ENCODE data around the gene BTBD16. TPM values are rescaled to one million over a fixed set of nuclear protein-coding genes. Genes with fewer than 3 reads are reported as not detected.

The BTBD16 gene
- polyA plus RNA-seq, 1 experiment, result not detected

GRCh38 chr10:122234416-122234815, 36.7 kb upstream of the BTBD16 start:
- POLR2A ChIA-PET, result no interaction called here
- H3K4me3 ChIP-seq (ENCODE audit: low read depth, low read length), result no peak overlapping the region

GRCh38 chr10:122236690-122237306, 34.3 kb upstream of the BTBD16 start:
- Histone ChIP-seq H3K27ac (ENCODE audit: low read depth, low read length) (no peak overlapping the region), H3K9me3 (ENCODE audit: control insufficient read depth, insufficient read depth, low read length) (no peaks in the 10 kb centered on the region; the same call in 1 of the 2 replicates), H3K4me3 (ENCODE audit: low read depth, low read length) (no peak overlapping the region), H3K27me3 (ENCODE audit: control insufficient read depth, insufficient read depth, low read length) (no peaks in the 10 kb centered on the region)
- DNase-seq (ENCODE audit: low read depth, low spot score), result no peak
- CTCF ChIA-PET, result no interaction called here
- TF ChIP-seq CTCF (IDR thresholded peaks at IDR 0.05; ENCODE audit: low read depth, low read length), result no peak
- POLR2A ChIA-PET, result no interaction called here

More at GRCh38 chr10:122234416-122234815, 36.7 kb upstream of the BTBD16 start:
- CTCF ChIA-PET, result interaction anchor here (2.9 kb wide), 1 partner anchor 34 kb away, joined by 14 read pairs; no protein-coding TSS in a partner anchor
- no peak for DNase-seq (ENCODE audit: low read depth, low spot score)
- no peaks in the 10 kb centered on the region; the same call in 1 of the 2 replicates for H3K9me3 ChIP-seq (ENCODE audit: control insufficient read depth, insufficient read depth, low read length)
- H3K27me3 ChIP-seq (ENCODE audit: control insufficient read depth, insufficient read depth, low read length), result no peaks in the 10 kb centered on the region
- no peak for TF ChIP-seq CTCF (IDR thresholded peaks at IDR 0.05; ENCODE audit: low read depth, low read length)
- H3K27ac ChIP-seq (ENCODE audit: low read depth, low read length), result no peak overlapping the region

- no peaks in the 10 kb centered on the region; the same call in 1 of the 2 replicates for H3K9me3 ChIP-seq (ENCODE audit: control insufficient read depth, insufficient read depth, low read length)
- CTCF ChIA-PET, result no interaction called here
- H3K27me3 ChIP-seq (ENCODE audit: control insufficient read depth, insufficient read depth, low read length), result no peaks in the 10 kb centered on the region
- no peak for DNase-seq (ENCODE audit: low read depth, low spot score)
- H3K27ac ChIP-seq (ENCODE audit: low read depth, low read length), result no peak overlapping the region
- H3K4me3 ChIP-seq (ENCODE audit: low read depth, low read length), result no peak overlapping the region
- TF ChIP-seq CTCF (IDR thresholded peaks at IDR 0.05; ENCODE audit: low read depth, low read length), result no peak
- POLR2A ChIA-PET, result no interaction called here
These were observed 33.6 kb upstream of the BTBD16 start for GRCh38 chr10:122237331-122237990.

GRCh38 chr10:122239578-122240257, 31.4 kb upstream of the BTBD16 start:
- POLR2A ChIA-PET, result no interaction called here
- Histone ChIP-seq H3K9me3 (ENCODE audit: control insufficient read depth, insufficient read depth, low read length) (no peaks in the 10 kb centered on the region), H3K4me3 (ENCODE audit: low read depth, low read length) (no peak overlapping the region), H3K27ac (ENCODE audit: low read depth, low read length) (no peak overlapping the region), H3K27me3 (ENCODE audit: control insufficient read depth, insufficient read depth, low read length) (no peaks in the 10 kb centered on the region)
- DNase-seq (ENCODE audit: low read depth, low spot score), result no peak
- CTCF ChIA-PET, result interaction anchor here (1.9 kb wide), 1 partner anchor 28 kb away, joined by 5 read pairs; no protein-coding TSS in a partner anchor
- TF ChIP-seq CTCF (IDR thresholded peaks at IDR 0.05; ENCODE audit: low read depth, low read length), result no peak

GRCh38 chr10:122240401-122240800, 30.7 kb upstream of the BTBD16 start:
- no peak overlapping the region for H3K27ac ChIP-seq (ENCODE audit: low read depth, low read length)
- CTCF ChIA-PET, result no interaction called here
- no peak for TF ChIP-seq CTCF (IDR thresholded peaks at IDR 0.05; ENCODE audit: low read depth, low read length)
- DNase-seq (ENCODE audit: low read depth, low spot score), result no peak
- H3K27me3 ChIP-seq (ENCODE audit: control insufficient read depth, insufficient read depth, low read length), result no peaks in the 10 kb centered on the region
- H3K4me3 ChIP-seq (ENCODE audit: low read depth, low read length), result no peak overlapping the region
- POLR2A ChIA-PET, result no interaction called here
- no peaks in the 10 kb centered on the region for H3K9me3 ChIP-seq (ENCODE audit: control insufficient read depth, insufficient read depth, low read length)

All from AG04450 (cell line).